ENCODE data around the gene ZBTB5. TPM values are rescaled to one million over a fixed set of nuclear protein-coding genes. Genes with fewer than 3 reads are reported as not detected.

The ZBTB5 gene
- total and polyA plus RNA-seq, 2 of the 8 experiments (the other 6 are each of a cell fraction or from before 2014, with no cell fraction given), result 13.3 to 14.5 TPM

DNA sequence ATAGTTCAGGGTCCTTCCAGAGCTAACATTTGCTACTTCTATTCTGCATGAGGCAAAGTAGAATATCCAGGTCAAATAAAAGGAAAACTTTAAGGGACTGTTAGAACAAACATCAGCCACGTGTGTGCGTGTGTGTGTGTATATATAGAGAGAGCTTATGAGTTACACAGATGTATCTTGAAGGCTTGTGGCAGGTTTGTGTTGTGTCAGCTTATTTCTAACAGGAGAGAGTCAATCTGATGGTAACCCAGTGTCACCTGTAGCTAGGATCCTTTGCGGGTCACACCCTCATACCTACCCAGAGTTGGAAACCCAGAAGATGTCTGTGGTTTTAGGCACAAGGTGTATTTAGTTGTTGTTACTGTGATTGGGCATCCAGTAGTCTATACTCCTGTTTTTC is 33.2 kb upstream of the ZBTB5 start:
- Histone ChIP-seq H3K27ac (ENCODE audit: low read depth, low read length) (no peak overlapping the region), H4K8ac (ENCODE audit: extremely low read depth, insufficient read depth, low read length) (no peak overlapping the region), H2AK5ac (ENCODE audit: low read depth, low read length) (no peak overlapping the region), H3K23me2 (ENCODE audit: low read depth, low read length) (no peaks in the 10 kb centered on the region), H3K23ac (ENCODE audit: insufficient read length) (no peak overlapping the region), H4K91ac (replicated peaks; ENCODE audit: insufficient read length, low read length) (no peak overlapping the region), H3K56ac (replicated peaks; ENCODE audit: insufficient read length, low read depth, low read length) (no peak overlapping the region), H3K36me3 (ENCODE audit: control insufficient read depth in 2 of 4, insufficient read depth in 4 of 4, low read length in 3 of 4) (peaks cover 33 to 85% (median 68%) of the 10 kb centered on the region in 4 experiments), H2BK12ac (ENCODE audit: low read depth, low read length) (no peak overlapping the region), H3K4me2 (ENCODE audit: insufficient read depth in 1 of 2, low read depth in 2 of 2, low read length in 2 of 2) (no peak overlapping the region), H4K20me1 (replicated peaks in 1 of 2; ENCODE audit: control insufficient read depth in 1 of 2, insufficient read depth in 2 of 2, low read length in 2 of 2) (peaks cover 6% of the 10 kb centered on the region in 2 experiments), H4K5ac (ENCODE audit: insufficient read length, low read depth, low read length) (no peak overlapping the region), H3K4me1 (replicated peaks in 1 of 4; ENCODE audit: control insufficient read depth in 3 of 4, insufficient read depth in 4 of 4, low read length in 3 of 4) (no peaks in the 10 kb centered on the region), H2BK20ac (ENCODE audit: low read length) (no peak overlapping the region), H2AFZ (ENCODE audit: low read length) (no peak overlapping the region), H2BK120ac (replicated peaks; ENCODE audit: low read depth, low read length) (no peak overlapping the region), H3K27me3 (replicated peaks in 1 of 4; ENCODE audit: control insufficient read depth in 3 of 4, extremely low read depth in 1 of 4, insufficient read depth in 3 of 4, low read length in 3 of 4) (no peaks in the 10 kb centered on the region), H3K9me3 (ENCODE audit: insufficient read depth in 2 of 2, low read depth in 1 of 2, low read length in 1 of 2) (no peaks in the 10 kb centered on the region), H3K4me3 (ENCODE audit: extremely low read depth in 1 of 4, insufficient read depth in 2 of 4, low read depth in 3 of 4, low read length in 4 of 4) (no peak overlapping the region), H2BK15ac (ENCODE audit: low read length) (no peak overlapping the region), H3K79me2 (ENCODE audit: control insufficient read depth in 1 of 2, insufficient read depth in 2 of 2, low read length in 2 of 2) (no peaks in the 10 kb centered on the region), H3K79me1 (ENCODE audit: low read depth, low read length) (no peaks in the 10 kb centered on the region; the same call in 1 of the 2 replicates), H3K14ac (ENCODE audit: insufficient read length) (no peak overlapping the region), H3K18ac (ENCODE audit: extremely low read depth, low read length) (no peak overlapping the region), H2BK5ac (ENCODE audit: low read depth, low read length) (no peak overlapping the region), H3K4ac (replicated peaks; ENCODE audit: insufficient read length, low read depth, low read length) (no peak overlapping the region), H3K9ac (replicated peaks in 1 of 4; ENCODE audit: extremely low read depth in 1 of 4, low read depth in 3 of 4, low read length in 3 of 4) (no peak overlapping the region)
- CTCF ChIA-PET (ENCODE audit: partially characterized antibody), result interaction anchor here (1.3 to 2.3 kb wide), 3 partner anchors 10 to 19 kb away, joined by 4 to 13 read pairs (median 5); no protein-coding TSS in a partner anchor
- DNase-seq (ENCODE audit: low read depth in 1 of 2, low spot score in 2 of 2), result no peak
- WGBS, 2 experiments (ENCODE audit: extremely low coverage in 1 of 2, insufficient coverage in 1 of 2, insufficient read length in 1 of 2, insufficient replicate concordance in 2 of 2, low coverage in 1 of 2, low lambda C conversion rate in 2 of 2, missing lambda C conversion rate in 1 of 2), result 68% methylated on average over 3 of the region's 3 CpGs; no CpG with 5 or more reads in 1 of the 2 experiments
- TF ChIP-seq EGR1 (IDR thresholded peaks at IDR 0.05; ENCODE audit: borderline replicate concordance, low read depth, low read length), result no peak
- POLR2A ChIA-PET (ENCODE audit: partially characterized antibody), result interaction anchor here (0.8 to 1.7 kb wide), 5 partner anchors 10 to 59 kb away, joined by 3 to 8 read pairs (median 6); partner anchors contain the start of gene POLR1E
- FAIRE-seq, result no peak

Measured in H1 (cell line).